Measurements from ENCODE around the gene DLL1. TPM values are rescaled to one million over a fixed set of nuclear protein-coding genes. Genes with fewer than 3 reads are reported as not detected.
"Not testable (repeated sequence)": the region's sequence is repeated elsewhere in the genome, so short reads cannot be mapped to it uniquely, and the experiment has no call there.

Gene DLL1
- total RNA-seq, 2 experiments from 2014 or later = 0.41 to 0.55 TPM

GRCh38 chr6:170268216-170269129 lies 22.4 kb downstream of the DLL1 start:
- ChIA-PET CTCF (no interaction called here), POLR2A (no interaction called here)
- H3K4me1 Mint-ChIP-seq (ENCODE audit: low read depth) = peaks cover 18% of the 10 kb centered on the region
- H3K4me3 Mint-ChIP-seq = no peak overlapping the region
- peaks cover 7% of the 10 kb centered on the region for H3K27me3 Mint-ChIP-seq
- no peak overlapping the region for H3K27ac Mint-ChIP-seq
- no peaks in the 10 kb centered on the region for H3K36me3 Mint-ChIP-seq
- no peaks in the 10 kb centered on the region for H3K9me3 Mint-ChIP-seq
- no peak for DNase-seq
- intact Hi-C loops (cut with micrococcal nuclease) = no loop called here

GRCh38 chr6:170267688-170268087 lies 23.2 kb downstream of the DLL1 start:
- ChIA-PET CTCF (no interaction called here), POLR2A (no interaction called here)
- H3K4me1 Mint-ChIP-seq (ENCODE audit: low read depth) = peaks cover 14% of the 10 kb centered on the region
- no peaks in the 10 kb centered on the region for H3K9me3 Mint-ChIP-seq
- H3K27me3 Mint-ChIP-seq = peaks cover 10% of the 10 kb centered on the region
- intact Hi-C loops (cut with micrococcal nuclease) = no loop called here
- no peak overlapping the region for H3K4me3 Mint-ChIP-seq
- H3K27ac Mint-ChIP-seq = no peak overlapping the region
- H3K36me3 Mint-ChIP-seq = no peaks in the 10 kb centered on the region
- DNase-seq = no peak

GRCh38 chr6:170266061-170266825 lies 24.6 kb downstream of the DLL1 start:
- Mint-ChIP-seq H3K36me3 (no peaks in the 10 kb centered on the region), H3K4me3 (no peak overlapping the region), H3K27me3 (peaks cover 8% of the 10 kb centered on the region), H3K4me1 (ENCODE audit: low read depth) (peaks cover under 1% of the 10 kb centered on the region), H3K9me3 (no peaks in the 10 kb centered on the region), H3K27ac (no peak overlapping the region)
- intact Hi-C loops (cut with micrococcal nuclease) = no loop called here
- ChIA-PET CTCF (no interaction called here), POLR2A (no interaction called here)
- no peak for DNase-seq

- H3K4me1 Mint-ChIP-seq (ENCODE audit: low read depth) = no peaks in the 10 kb centered on the region
- H3K4me3 Mint-ChIP-seq = no peak overlapping the region
- intact Hi-C loops (cut with micrococcal nuclease) = no loop called here
- H3K36me3 Mint-ChIP-seq = no peaks in the 10 kb centered on the region
- CTCF ChIA-PET = no interaction called here
- no peak overlapping the region for H3K27ac Mint-ChIP-seq
- peaks cover 5% of the 10 kb centered on the region for H3K27me3 Mint-ChIP-seq
- no peak for DNase-seq
- POLR2A ChIA-PET = interaction anchor here (0.6 kb wide), 1 partner anchor 66 kb away, joined by 8 read pairs; no protein-coding TSS in a partner anchor
- no peaks in the 10 kb centered on the region for H3K9me3 Mint-ChIP-seq
Observed at GRCh38 chr6:170265655-170266054, 25.2 kb downstream of the DLL1 start.

- H3K9me3 Mint-ChIP-seq; H3K36me3 Mint-ChIP-seq; CTCF ChIA-PET; DNase-seq; H3K4me1 Mint-ChIP-seq (ENCODE audit: low read depth); intact Hi-C loops (cut with micrococcal nuclease); H3K4me3 Mint-ChIP-seq; H3K27me3 Mint-ChIP-seq; H3K27ac Mint-ChIP-seq: not testable (repeated sequence)
- POLR2A ChIA-PET = interaction anchor here (0.6 kb wide), 1 partner anchor 67 kb away, joined by 8 read pairs; no protein-coding TSS in a partner anchor
Observed at GRCh38 chr6:170264644-170265043, 26.2 kb downstream of the DLL1 start.

- no peaks in the 10 kb centered on the region for H3K4me1 Mint-ChIP-seq (ENCODE audit: low read depth)
- H3K4me3 Mint-ChIP-seq = no peak overlapping the region
Observed at GRCh38 chr6:170264086-170264485, 26.8 kb downstream of the DLL1 start.

GRCh38 chr6:170263410-170263809 lies 27.5 kb downstream of the DLL1 start:
- no peaks in the 10 kb centered on the region for H3K36me3 Mint-ChIP-seq
- intact Hi-C loops (cut with micrococcal nuclease) = no loop called here
- no peaks in the 10 kb centered on the region for H3K9me3 Mint-ChIP-seq
- CTCF ChIA-PET = no interaction called here
- no peaks in the 10 kb centered on the region for H3K4me1 Mint-ChIP-seq (ENCODE audit: low read depth)
- peaks cover 6% of the 10 kb centered on the region for H3K27me3 Mint-ChIP-seq
- POLR2A ChIA-PET = no interaction called here
- H3K4me3 Mint-ChIP-seq = no peak overlapping the region
- no peak for DNase-seq
- H3K27ac Mint-ChIP-seq = no peak overlapping the region

More at GRCh38 chr6:170264086-170264485, 26.8 kb downstream of the DLL1 start:
- ChIA-PET CTCF (no interaction called here), POLR2A (no interaction called here)
- intact Hi-C loops (cut with micrococcal nuclease) = no loop called here
- no peak for DNase-seq
- H3K27me3 Mint-ChIP-seq = peaks cover 6% of the 10 kb centered on the region
- no peak overlapping the region for H3K27ac Mint-ChIP-seq
- H3K9me3 Mint-ChIP-seq = no peaks in the 10 kb centered on the region
- no peaks in the 10 kb centered on the region for H3K36me3 Mint-ChIP-seq

- intact Hi-C loops (cut with micrococcal nuclease) = no loop called here
- no peak for DNase-seq
- Mint-ChIP-seq H3K9me3 (no peaks in the 10 kb centered on the region), H3K4me3 (no peak overlapping the region), H3K27ac (no peak overlapping the region), H3K27me3 (peaks cover 6% of the 10 kb centered on the region), H3K36me3 (no peaks in the 10 kb centered on the region), H3K4me1 (ENCODE audit: low read depth) (no peaks in the 10 kb centered on the region)
- CTCF ChIA-PET = no interaction called here
- POLR2A ChIA-PET = no interaction called here
Observed at GRCh38 chr6:170262489-170263088, 28.3 kb downstream of the DLL1 start.

GRCh38 chr6:170261643-170262488 lies 29.0 kb downstream of the DLL1 start:
- POLR2A ChIA-PET = no interaction called here

GRCh38 chr6:170260686-170261085 lies 30.2 kb downstream of the DLL1 start:
- no peaks in the 10 kb centered on the region for H3K4me1 Mint-ChIP-seq (ENCODE audit: low read depth)
- no peaks in the 10 kb centered on the region for H3K9me3 Mint-ChIP-seq
- POLR2A ChIA-PET = no interaction called here
- H3K36me3 Mint-ChIP-seq = no peaks in the 10 kb centered on the region
- H3K27me3 Mint-ChIP-seq = peaks cover 6% of the 10 kb centered on the region
- CTCF ChIA-PET = interaction anchor here (0.7 kb wide), 1 partner anchor 30 kb away, joined by 5 read pairs; no protein-coding TSS in a partner anchor
- H3K27ac Mint-ChIP-seq = no peak overlapping the region
- intact Hi-C loops (cut with micrococcal nuclease) = no loop called here
- no peak for DNase-seq
- no peak overlapping the region for H3K4me3 Mint-ChIP-seq

More at GRCh38 chr6:170261643-170262488, 29.0 kb downstream of the DLL1 start:
- no peaks in the 10 kb centered on the region for H3K36me3 Mint-ChIP-seq
- peaks cover 6% of the 10 kb centered on the region for H3K27me3 Mint-ChIP-seq
- H3K27ac Mint-ChIP-seq = no peak overlapping the region
- no peaks in the 10 kb centered on the region for H3K4me1 Mint-ChIP-seq (ENCODE audit: low read depth)
- CTCF ChIA-PET = no interaction called here
- H3K9me3 Mint-ChIP-seq = no peaks in the 10 kb centered on the region
- intact Hi-C loops (cut with micrococcal nuclease) = no loop called here
- no peak overlapping the region for H3K4me3 Mint-ChIP-seq
- no peak for DNase-seq

GRCh38 chr6:170259278-170259677 lies 31.6 kb downstream of the DLL1 start:
- Mint-ChIP-seq H3K4me3 (no peak overlapping the region), H3K36me3 (no peaks in the 10 kb centered on the region), H3K27ac (no peak overlapping the region), H3K27me3 (peaks cover 6% of the 10 kb centered on the region), H3K9me3 (no peaks in the 10 kb centered on the region), H3K4me1 (ENCODE audit: low read depth) (no peaks in the 10 kb centered on the region)
- intact Hi-C loops (cut with micrococcal nuclease) = no loop called here
- DNase-seq = no peak
- POLR2A ChIA-PET = no interaction called here
- CTCF ChIA-PET = no interaction called here

- POLR2A ChIA-PET = no interaction called here
- H3K27me3 Mint-ChIP-seq = peaks cover 6% of the 10 kb centered on the region
- DNase-seq = no peak
- no peaks in the 10 kb centered on the region for H3K9me3 Mint-ChIP-seq
- intact Hi-C loops (cut with micrococcal nuclease) = no loop called here
- no peaks in the 10 kb centered on the region for H3K4me1 Mint-ChIP-seq (ENCODE audit: low read depth)
- CTCF ChIA-PET = no interaction called here
- no peaks in the 10 kb centered on the region for H3K36me3 Mint-ChIP-seq
- no peak overlapping the region for H3K4me3 Mint-ChIP-seq
- no peak overlapping the region for H3K27ac Mint-ChIP-seq
Observed at GRCh38 chr6:170258407-170258806, 32.5 kb downstream of the DLL1 start.
